H1 (cell line): Measurements from ENCODE around the gene LRRC32. TPM values are rescaled to one million over a fixed set of nuclear protein-coding genes. Genes with fewer than 3 reads are reported as not detected.
A peak's percentile ranks its signal among the peaks of the same experiment; 100 is the strongest.

Experiments
- CTCF ChIA-PET: fragments of 300-600 bp; sonication (Branson Sonifier 250); formaldehyde crosslinking; loops from one replicate; lab custom pipeline; 2021; ENCODE audit not compliant: partially characterized antibody; lab: Charles Lee
- POLR2A ChIA-PET: fragments of 300-600 bp; sonication (Branson Sonifier 250); formaldehyde crosslinking; loops from one replicate; lab custom pipeline; 2021; ENCODE audit warnings: inconsistent platforms; ENCODE audit not compliant: partially characterized antibody; lab: Charles Lee
- DNase-seq, 2 experiments: peaks; one replicate each; pipeline versions ENCODE4 v3.0.0 to v3.0.0-alpha.2; 2010 to 2022; ENCODE audit warnings: low spot score in 2 of 2, low read depth in 1 of 2, mixed read lengths in 1 of 2
- FAIRE-seq: peaks from 2 replicates; lab custom pipeline; 2011; peaks lifted over from hg19 to GRCh38; lab: Jason Lieb, UNC
- H2AFZ ChIP-seq: 2 replicates; pipeline ENCODE4 v1.8.1; 2012; ENCODE audit warnings: low read length, inconsistent platforms
- H2AK5ac ChIP-seq: 2 replicates; pipeline ENCODE4 v1.6.1; 2013; ENCODE audit warnings: low read depth, low read length
- H2BK120ac ChIP-seq: replicated peaks from 2 replicates; pipeline ENCODE3; 2013; ENCODE audit warnings: low read depth, low read length, inconsistent platforms
- H2BK12ac ChIP-seq: 2 replicates; pipeline ENCODE4 v1.6.1; 2013; ENCODE audit warnings: low read depth, low read length
- H2BK15ac ChIP-seq: 2 replicates; pipeline ENCODE4 v1.6.1; 2013; ENCODE audit warnings: low read length
- H2BK20ac ChIP-seq: 2 replicates; pipeline ENCODE4 v1.6.1; 2013; ENCODE audit warnings: low read length
- H2BK5ac ChIP-seq: 2 replicates; pipeline ENCODE4 v1.6.1; 2013; ENCODE audit warnings: low read depth, low read length
- H3K14ac ChIP-seq: 2 replicates; pipeline ENCODE4 v1.6.1; 2013; ENCODE audit warnings: inconsistent platforms; ENCODE audit not compliant: insufficient read length
- H3K18ac ChIP-seq: 2 replicates; pipeline ENCODE4 v1.6.1; 2013; ENCODE audit warnings: low read length; ENCODE audit errors: extremely low read depth
- H3K23ac ChIP-seq: 2 replicates; pipeline ENCODE4 v1.6.1; 2013; ENCODE audit warnings: inconsistent platforms; ENCODE audit not compliant: insufficient read length
- H3K23me2 ChIP-seq: 2 replicates; pipeline ENCODE4 v1.6.1; 2013; ENCODE audit warnings: low read depth, low read length
- H3K27ac ChIP-seq: 2 replicates; pipeline ENCODE4 v1.6.1; 2011; ENCODE audit warnings: low read depth, low read length, inconsistent platforms
- H3K27me3 ChIP-seq, 4 experiments: replicated peaks in 1 of 4; 1 replicate in 1 of 4; 2 replicates in 3 of 4; pipeline versions ENCODE4 v1.6.1 to v1.8.1; 2011 to 2013; ENCODE audit warnings: low read length in 3 of 4, mild to moderate bottlenecking in 3 of 4, inconsistent platforms in 2 of 4, mixed read lengths in 2 of 4, moderate library complexity in 1 of 4; ENCODE audit not compliant: control insufficient read depth in 3 of 4, insufficient read depth in 3 of 4; ENCODE audit errors: extremely low read depth in 1 of 4
- H3K36me3 ChIP-seq, 4 experiments: 2 replicates each; pipeline versions ENCODE4 v1.6.1 to v1.8.1; 2011 to 2013; ENCODE audit warnings: mild to moderate bottlenecking in 4 of 4, low read length in 3 of 4, moderate library complexity in 2 of 4, control low read depth in 1 of 4, inconsistent platforms in 1 of 4; ENCODE audit not compliant: insufficient read depth in 4 of 4, control insufficient read depth in 2 of 4
- H3K4ac ChIP-seq: replicated peaks from 2 replicates; pipeline ENCODE3; 2013; ENCODE audit warnings: low read length, low read depth, mixed read lengths, inconsistent platforms; ENCODE audit not compliant: insufficient read length
- H3K4me1 ChIP-seq, 4 experiments: replicated peaks in 1 of 4; 1 replicate in 1 of 4; 2 replicates in 3 of 4; pipeline versions ENCODE4 v1.6.1 to v1.8.1; 2011 to 2013; ENCODE audit warnings: low read length in 3 of 4, inconsistent platforms in 2 of 4, mixed read lengths in 1 of 4; ENCODE audit not compliant: insufficient read depth in 4 of 4, control insufficient read depth in 3 of 4
- H3K4me2 ChIP-seq, 2 experiments: 2 replicates each; pipeline versions ENCODE4 v1.6.1 to v1.8.1; 2011 to 2013; ENCODE audit warnings: low read depth in 2 of 2, low read length in 2 of 2, control low read depth in 1 of 2, inconsistent platforms in 1 of 2, mild to moderate bottlenecking in 1 of 2; ENCODE audit not compliant: insufficient read depth in 1 of 2
- H3K4me3 ChIP-seq, 4 experiments: fragments of 200-600, 300-600 bp in 1 of 4; sonication (generic), shearing (Covaris generic), sonication (Bioruptor Twin) in 1 of 4; 2 replicates each; pipeline versions ENCODE4 v1.5.1 to v1.8.1; 2011 to 2016; ENCODE audit warnings: low read length in 4 of 4, low read depth in 3 of 4, control low read depth in 2 of 4, inconsistent platforms in 2 of 4, mild to moderate bottlenecking in 2 of 4, mixed read lengths in 1 of 4, moderate library complexity in 1 of 4; ENCODE audit not compliant: insufficient read depth in 2 of 4; ENCODE audit errors: extremely low read depth in 1 of 4
- H3K56ac ChIP-seq: replicated peaks from 2 replicates; pipeline ENCODE3; 2013; ENCODE audit warnings: low read depth, mild to moderate bottlenecking, mixed read lengths, low read length, inconsistent platforms; ENCODE audit not compliant: insufficient read length
- H3K79me1 ChIP-seq: 2 replicates; pipeline ENCODE4 v1.6.1; 2013; ENCODE audit warnings: low read depth, low read length, control low read depth
- H3K79me2 ChIP-seq, 2 experiments: 2 replicates each; pipeline versions ENCODE4 v1.6.1 to v1.8.1; 2012 to 2013; ENCODE audit warnings: low read length in 2 of 2, mild to moderate bottlenecking in 2 of 2, inconsistent platforms in 1 of 2; ENCODE audit not compliant: insufficient read depth in 2 of 2, control insufficient read depth in 1 of 2
- H3K9ac ChIP-seq, 4 experiments: replicated peaks in 1 of 4; 1 replicate in 1 of 4; 2 replicates in 3 of 4; pipeline versions ENCODE4 v1.6.1 to v1.8.1; 2011 to 2013; ENCODE audit warnings: low read depth in 3 of 4, low read length in 3 of 4, control low read depth in 2 of 4, mild to moderate bottlenecking in 2 of 4, moderate library complexity in 2 of 4, inconsistent platforms in 1 of 4; ENCODE audit errors: extremely low read depth in 1 of 4
- H3K9me3 ChIP-seq, 2 experiments: 2 replicates each; pipeline versions ENCODE4 v1.6.1 to v1.8.1; 2012 to 2013; ENCODE audit warnings: mild to moderate bottlenecking in 2 of 2, moderate library complexity in 2 of 2, control low read depth in 1 of 2, inconsistent platforms in 1 of 2, low read depth in 1 of 2, low read length in 1 of 2, mixed read lengths in 1 of 2; ENCODE audit not compliant: insufficient read depth in 2 of 2
- H4K20me1 ChIP-seq, 2 experiments: replicated peaks in 1 of 2; 2 replicates each; pipeline versions ENCODE3 to v1.8.1; 2011 to 2013; ENCODE audit warnings: inconsistent platforms in 2 of 2, low read length in 2 of 2, mild to moderate bottlenecking in 1 of 2; ENCODE audit not compliant: insufficient read depth in 2 of 2, control insufficient read depth in 1 of 2
- H4K5ac ChIP-seq: 2 replicates; pipeline ENCODE4 v1.6.1; 2013; ENCODE audit warnings: low read length, low read depth, mixed read lengths, inconsistent platforms; ENCODE audit not compliant: insufficient read length
- H4K8ac ChIP-seq: 2 replicates; pipeline ENCODE4 v1.8.0; 2013; ENCODE audit warnings: mild to moderate bottlenecking, moderate library complexity, low read length, inconsistent platforms; ENCODE audit not compliant: insufficient read depth; ENCODE audit errors: extremely low read depth
- H4K91ac ChIP-seq: replicated peaks from 2 replicates; pipeline ENCODE3; 2013; ENCODE audit warnings: low read length, mixed read lengths, inconsistent platforms; ENCODE audit not compliant: insufficient read length
- EGR1 ChIP-seq: IDR thresholded peaks from 2 replicates; pipeline ENCODE4 v1.6.1; 2011; ENCODE audit warnings: low read depth, low read length, borderline replicate concordance
- EP300 ChIP-seq, 2 experiments: IDR thresholded peaks; 1 replicate in 1 of 2; 2 replicates in 1 of 2; pipeline ENCODE4 v1.6.1; 2011 to 2012; ENCODE audit warnings: low read depth in 2 of 2, low read length in 2 of 2, mild to moderate bottlenecking in 2 of 2, borderline replicate concordance in 1 of 2, inconsistent platforms in 1 of 2, moderate library complexity in 1 of 2
- MAFK ChIP-seq: IDR thresholded peaks from 2 replicates; pipeline ENCODE4 v1.6.1; 2012; ENCODE audit warnings: low read depth, mild to moderate bottlenecking, improper control_type of control experiment, low read length
- SIRT6 ChIP-seq: IDR thresholded peaks from one replicate; pipeline ENCODE4 v1.7.1; 2012; ENCODE audit warnings: low read length, inconsistent platforms
- TAF7 ChIP-seq: optimal IDR thresholded peaks from 2 replicates; pipeline ENCODE3; 2011; ENCODE audit warnings: low read depth, mild to moderate bottlenecking, inconsistent platforms, low read length, moderate library complexity, borderline replicate concordance
- WGBS, 2 experiments: shearing (Covaris generic) in 1 of 2; methylation state at CpG; one replicate each; pipeline versions ENCODE4 v1.1.6 to v1.1.7; 2013 to 2015; ENCODE audit warnings: low lambda C conversion rate in 2 of 2, mixed read lengths in 2 of 2, inconsistent platforms in 1 of 2, low coverage in 1 of 2, missing lambda C conversion rate in 1 of 2; ENCODE audit not compliant: insufficient replicate concordance in 2 of 2, insufficient coverage in 1 of 2, insufficient read length in 1 of 2; ENCODE audit errors: extremely low coverage in 1 of 2, missing lambda C conversion rate in 1 of 2; 5-methylcytosine and 5-hydroxymethylcytosine counted together
- polyA plus RNA-seq, 7 experiments: library from polyadenylated mRNA; depleted of rRNA in 3 of 7; stranded (reverse) in 5 of 7; unstranded in 2 of 7; fragments of >200 nt in 5 of 7; fragments of 200-250 nt in 2 of 7; gene quantifications; 1 replicate in 5 of 7; 2 replicates in 1 of 7; 4 replicates in 1 of 7; pipeline versions ENCODE4 v1.2.1 to v1.2.3, GENCODE V29; 2011 to 2013; ENCODE audit warnings: missing spikeins in 2 of 7, mixed read lengths in 2 of 7
- total RNA-seq: library from RNA; stranded (reverse); fragmentation: NEBNext Ultra II Directional; extraction: Animal tissue kit (Norgen Biotek cat#: 25700); gene quantifications from 2 replicates; pipeline ENCODE4 v1.2.1, GENCODE V29; 2021

Gene LRRC32
- total and polyA plus RNA-seq, 2 of the 8 experiments (the other 6 are each of a cell fraction or from before 2014, with no cell fraction given) = 0.99 to 1.9 TPM

GRCh38 chr11:76672431-76673175 lies 2.1 kb upstream of the LRRC32 start:
- Histone ChIP-seq H3K79me1 (no peaks in the 10 kb centered on the region), H2AK5ac (no peak overlapping the region), H2BK5ac (no peak overlapping the region), H2BK120ac (no peak overlapping the region), H3K4ac (no peak overlapping the region), H3K18ac (no peak overlapping the region), H3K27me3 (peaks cover 0 to 26% (median 17%) of the 10 kb centered on the region in 4 experiments; a peak in 5 of 7 replicates), H2AFZ (no peak overlapping the region), H3K14ac (no peak overlapping the region), H3K36me3 (no peaks in the 10 kb centered on the region), H2BK12ac (no peak overlapping the region; the same call in 1 of the 2 replicates), H3K4me2 (no peak overlapping the region), H3K56ac (no peak overlapping the region), H3K9ac (no peak overlapping the region), H3K4me3 (no peak overlapping the region), H3K79me2 (no peaks in the 10 kb centered on the region), H2BK15ac (no peak overlapping the region), H3K23me2 (peaks cover 5% of the 10 kb centered on the region; the same call in 1 of the 2 replicates), H2BK20ac (no peak overlapping the region), H4K91ac (no peak overlapping the region), H4K20me1 (peaks cover 0 to 2% of the 10 kb centered on the region in 2 experiments), H4K8ac (peak overlapping the region; percentile 75; the same call in 1 of the 2 replicates), H3K4me1 (peaks cover 0 to 6% (median 0%) of the 10 kb centered on the region in 4 experiments; a peak in 4 of 7 replicates), H3K27ac (no peak overlapping the region), H4K5ac (no peak overlapping the region), H3K9me3 (no peaks in the 10 kb centered on the region), H3K23ac (no peak overlapping the region)
- whole genome bisulfite sequencing, 2 experiments = 90% methylated on average over 14 of the region's 14 CpGs; no CpG with 5 or more reads in 1 of the 2 experiments
- DNase-seq = no peak
- CTCF ChIA-PET = interaction anchor here (0.6 to 3.8 kb wide), 13 partner anchors 8 to 465 kb away, joined by 3 to 39 read pairs (median 4); no protein-coding TSS in a partner anchor
- TF ChIP-seq TAF7 (no peak), SIRT6 (no peak), EGR1 (no peak), EP300 (IDR thresholded peaks at IDR 0.05; ENCODE audit: borderline replicate concordance in 1 of 2, low read depth in 2 of 2, low read length in 2 of 2) (no peak), MAFK (no peak)
- POLR2A ChIA-PET = interaction anchor here (0.9 kb wide), 1 partner anchor 14 kb away, joined by 3 read pairs; no protein-coding TSS in a partner anchor
- no peak for FAIRE-seq
